A549 (cell line): ENCODE data around the gene MPP2. TPM values are rescaled to one million over a fixed set of nuclear protein-coding genes. Genes with fewer than 3 reads are reported as not detected.

Experiments used
- ATAC-seq, 2 experiments: fragments of 200-7000 bp in 1 of 2; fragments of >200 bp in 1 of 2; cut with Nextera tagmentation in 1 of 2; cut with Tn5 transposase in 1 of 2; 3 replicates each; pipeline versions ENCODE4 v1.8.0 to v1.9.1; 2018 to 2020; ENCODE audit warnings: mild to moderate bottlenecking in 1 of 2, moderate library complexity in 1 of 2
- CTCF ChIA-PET: fragments of 300-600 bp; sonication (Branson Sonifier 250); formaldehyde crosslinking; extraction: SDS; loops from one replicate; lab custom pipeline; 2021; ENCODE audit warnings: antibody characterized with exemption, inconsistent platforms; lab: Yijun Ruan, JAX
- POLR2A ChIA-PET: fragments of 350-600 bp; formaldehyde crosslinking; extraction: SDS; loops from one replicate; lab custom pipeline; 2021; ENCODE audit warnings: antibody characterized with exemption, inconsistent platforms; lab: Yijun Ruan, JAX
- DNase-seq, 2 experiments: peaks; one replicate each; pipeline versions ENCODE4 v3.0.0 to v3.0.0-alpha.2; 2011 to 2016; ENCODE audit warnings: low read depth in 1 of 2, low spot score in 1 of 2
- FAIRE-seq: peaks from 2 replicates; lab custom pipeline; 2011; peaks lifted over from hg19 to GRCh38; lab: Jason Lieb, UNC
- H3K27ac ChIP-seq, 2 experiments: fragments of >200 bp; sonication (Bioruptor Twin); formaldehyde crosslinking; 3 replicates each; pipeline ENCODE4 v1.5.1; 2016 to 2017
- H3K4me1 ChIP-seq: fragments of >200 bp; sonication (Bioruptor Twin); formaldehyde crosslinking; 3 replicates; pipeline ENCODE4 v1.6.1; 2016
- H3K4me2 ChIP-seq: fragments of >200 bp; sonication (Bioruptor Twin); formaldehyde crosslinking; 3 replicates; pipeline ENCODE4 v1.6.1; 2016
- H3K4me3 ChIP-seq: fragments of >200 bp; sonication (Bioruptor Twin); formaldehyde crosslinking; 3 replicates; pipeline ENCODE4 v1.5.1; 2016
- H3K9me3 ChIP-seq: fragments of >200 bp; sonication (Bioruptor Twin); formaldehyde crosslinking; 3 replicates; pipeline ENCODE4 v1.6.1; 2016
- CHD4 ChIP-seq: fragments of 200-600 bp; sonication (generic); IDR thresholded peaks from 2 replicates; pipeline ENCODE4 v1.6.1; 2016; ENCODE audit warnings: antibody characterized with exemption, mild to moderate bottlenecking, borderline replicate concordance
- EHMT2 ChIP-seq: fragments of 200-600 bp; sonication (generic); IDR thresholded peaks from 2 replicates; pipeline ENCODE4 v1.6.1; 2016; ENCODE audit warnings: antibody characterized with exemption, low read depth, mild to moderate bottlenecking, moderate library complexity
- ESRRA ChIP-seq: fragments of 150-350 bp; IDR thresholded peaks from 2 replicates; pipeline ENCODE4 v1.6.1; 2014; ENCODE audit warnings: mild to moderate bottlenecking, low read length, borderline replicate concordance
- FOSB ChIP-seq: fragments of 250-450 bp; sonication (Bioruptor Pico); IDR thresholded peaks from 2 replicates; pipeline ENCODE4 v1.5.0; 2020; ENCODE audit warnings: mild to moderate bottlenecking, moderate library complexity
- FOSL2 ChIP-seq, 2 experiments: fragments of 450-650 bp in 1 of 2; fragments of >200 bp in 1 of 2; sonication (Bioruptor Twin) in 1 of 2; formaldehyde crosslinking; IDR thresholded peaks; 2 replicates each; pipeline versions ENCODE4 v1.5.0 to v1.6.1; 2016 to 2020; ENCODE audit warnings: mild to moderate bottlenecking in 1 of 2, moderate library complexity in 1 of 2
- FOXS1 ChIP-seq: fragments of 250-450 bp; sonication (Bioruptor Pico); IDR thresholded peaks from 2 replicates; pipeline ENCODE4 v1.5.0; 2020; ENCODE audit warnings: mild to moderate bottlenecking, moderate library complexity
- GATA3 ChIP-seq: IDR thresholded peaks from 2 replicates; pipeline ENCODE4 v1.6.1; 2012; ENCODE audit warnings: borderline replicate concordance
- JUNB ChIP-seq: fragments of >200 bp; sonication (Bioruptor Twin); formaldehyde crosslinking; IDR thresholded peaks from 2 replicates; pipeline ENCODE4 v1.6.1; 2016
- MYC ChIP-seq: IDR thresholded peaks from 2 replicates; pipeline ENCODE4 v1.6.1; 2012; ENCODE audit warnings: mild to moderate bottlenecking, inconsistent platforms, low read length, improper control_type of control experiment, borderline replicate concordance
- NFE2L2 ChIP-seq: fragments of 150-350 bp; conservative IDR thresholded peaks from 2 replicates; pipeline ENCODE4 v1.6.1; 2014; ENCODE audit warnings: low read length
- NR3C1 ChIP-seq: fragments of >200 bp; sonication (Bioruptor Twin); formaldehyde crosslinking; IDR thresholded peaks from 3 replicates; pipeline ENCODE4 v1.6.1; 2017
- RAD21 ChIP-seq, 2 experiments: fragments of >200 bp in 1 of 2; sonication (Bioruptor Twin) in 1 of 2; formaldehyde crosslinking in 1 of 2; IDR thresholded peaks in 1 of 2; conservative IDR thresholded peaks in 1 of 2; 2 replicates in 1 of 2; 3 replicates in 1 of 2; pipeline ENCODE4 v1.6.1; 2012 to 2018; ENCODE audit warnings: inconsistent platforms in 1 of 2
- RARB ChIP-seq: fragments of 250-450 bp; sonication (Bioruptor Pico); IDR thresholded peaks from 2 replicates; pipeline ENCODE4 v1.8.0; 2021; ENCODE audit warnings: mild to moderate bottlenecking, moderate library complexity
- SMC3 ChIP-seq: fragments of >200 bp; sonication (Bioruptor Twin); formaldehyde crosslinking; IDR thresholded peaks from 3 replicates; pipeline ENCODE4 v1.6.1; 2018; ENCODE audit warnings: inconsistent platforms
- TFCP2L1 ChIP-seq: fragments of 250-450 bp; sonication (Bioruptor Pico); IDR thresholded peaks from 2 replicates; pipeline ENCODE4 v1.5.0; 2021; ENCODE audit warnings: mild to moderate bottlenecking
- TP53 ChIP-seq: fragments of 250-450 bp; sonication (Bioruptor Pico); IDR thresholded peaks from 2 replicates; pipeline ENCODE4 v1.5.0; 2021; ENCODE audit warnings: mild to moderate bottlenecking, moderate library complexity
- ZC3H11A ChIP-seq: fragments of 450-650 bp; IDR thresholded peaks from 2 replicates; pipeline ENCODE4 v1.6.1; 2014; ENCODE audit warnings: antibody characterized with exemption, mild to moderate bottlenecking
- ZSCAN20 ChIP-seq: fragments of 250-450 bp; sonication (Bioruptor Pico); IDR thresholded peaks from 2 replicates; pipeline ENCODE4 v1.8.0; 2022; ENCODE audit warnings: mild to moderate bottlenecking, moderate library complexity
- WGBS: methylation state at CpG from one replicate; pipeline ENCODE4 v1.1.6; 2017; ENCODE audit errors: missing lambda C conversion rate; 5-methylcytosine and 5-hydroxymethylcytosine counted together
- polyA plus RNA-seq, 4 experiments: library from polyadenylated mRNA; depleted of rRNA in 3 of 4; stranded (reverse); fragments of >200 nt; fragmentation: RNase III in 1 of 4; extraction: RNeasy Plus Mini Kit Qiagen cat#74134 plus additional on column Dnase treatment in 1 of 4; gene quantifications; 2 replicates in 3 of 4; 3 replicates in 1 of 4; pipeline ENCODE4 v1.2.3, GENCODE V29; 2011 to 2017
- TF ChIP-seq, protein P1 (sequence below): fragments of 250-450 bp; sonication (Bioruptor Pico); IDR thresholded peaks from 2 replicates; pipeline ENCODE4 v1.5.0; 2021; ENCODE audit warnings: mild to moderate bottlenecking, moderate library complexity, borderline replicate concordance

The MPP2 gene
- polyA plus RNA-seq, 2 of the 4 experiments (the other 2 are of a cell fraction), result 3.8 to 4.2 TPM

GRCh38 chr17:43849116-43849515, 58.2 kb downstream of the MPP2 start:
- Histone ChIP-seq H3K4me3 (no peak overlapping the region), H3K9me3 (no peaks in the 10 kb centered on the region), H3K4me1 (peaks cover 6% of the 10 kb centered on the region; the same call in 2 of the 3 replicates), H3K27ac (no peak overlapping the region), H3K4me2 (no peak overlapping the region)
- FAIRE-seq (no peak), ATAC-seq (no peak), DNase-seq (no peak)
- POLR2A ChIA-PET, result no interaction called here
- CTCF ChIA-PET, result interaction anchor here (0.7 to 13.9 kb wide), 6 partner anchors 5 to 156 kb away, joined by 3 to 168 read pairs (median 56); partner anchors contain the start of genes CD300LG, CFAP97D1 and DUSP3
- WGBS, result 81% methylated on average over 8 of the region's 8 CpGs
- TF ChIP-seq ESRRA, result no peak
- TF ChIP-seq FOXS1 (CRISPR knock-in tag), result no peak

DNA sequence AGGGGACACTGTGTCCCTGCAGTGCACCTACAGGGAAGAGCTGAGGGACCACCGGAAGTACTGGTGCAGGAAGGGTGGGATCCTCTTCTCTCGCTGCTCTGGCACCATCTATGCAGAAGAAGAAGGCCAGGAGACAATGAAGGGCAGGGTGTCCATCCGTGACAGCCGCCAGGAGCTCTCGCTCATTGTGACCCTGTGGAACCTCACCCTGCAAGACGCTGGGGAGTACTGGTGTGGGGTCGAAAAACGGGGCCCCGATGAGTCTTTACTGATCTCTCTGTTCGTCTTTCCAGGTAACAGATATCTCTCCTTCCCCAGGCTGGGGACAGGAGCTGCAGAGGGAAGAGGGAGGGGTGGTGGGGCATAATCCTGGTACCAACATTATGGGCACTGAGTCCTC, 58.7 kb downstream of the MPP2 start:
- no peaks in the 10 kb centered on the region for H3K9me3 ChIP-seq
- DNase-seq (no peak), ATAC-seq (no peak), FAIRE-seq (no peak)
- peaks cover 6% of the 10 kb centered on the region; the same call in 2 of the 3 replicates for H3K4me1 ChIP-seq
- TF ChIP-seq JUNB, result no peak
- no peak for TF ChIP-seq GATA3
- TF ChIP-seq TFCP2L1 (CRISPR knock-in tag), result no peak
- TF ChIP-seq FOSL2 (IDR thresholded peaks at IDR 0.05), result no peak
- TF ChIP-seq FOSL2 (CRISPR knock-in tag; IDR thresholded peaks at IDR 0.05), result no peak
- TF ChIP-seq RAD21 (conservative IDR thresholded peaks at IDR 0.05 in 1 of 2, IDR thresholded peaks at IDR 0.05 in 1 of 2), result no peak
- TF ChIP-seq CHD4, result no peak
- no peak for TF ChIP-seq NR3C1
- 78% methylated on average over 10 of the region's 10 CpGs for WGBS
- POLR2A ChIA-PET, result no interaction called here
- H3K4me3 ChIP-seq, result no peak overlapping the region
- H3K4me2 ChIP-seq, result no peak overlapping the region
- CTCF ChIA-PET, result interaction anchor here (0.5 to 10.8 kb wide), 7 partner anchors 7 to 331 kb away, joined by 3 to 168 read pairs (median 7); partner anchors contain the start of genes CFAP97D1 and DUSP3
- H3K27ac ChIP-seq, result no peak overlapping the region

- H3K4me3 ChIP-seq, result no peak within 1 kb of the TSS
- 58% methylated on average over 17 of the region's 17 CpGs for WGBS
- CTCF ChIA-PET, result interaction anchor here (0.6 to 10.8 kb wide), 41 partner anchors 9 to 292 kb away, joined by 3 to 168 read pairs (median 9); partner anchors contain the start of genes CFAP97D1 and DUSP3
- TF ChIP-seq JUNB (no peak), SMC3 (no peak), MYC (no peak), RARB (CRISPR knock-in tag) (no peak), CHD4 (no peak), FOSB (CRISPR knock-in tag) (no peak), TP53 (CRISPR knock-in tag) (no peak), ZC3H11A (no peak), ZSCAN20 (CRISPR knock-in tag) (no peak), EHMT2 (no peak), NFE2L2 (no peak), FOSL2 (IDR thresholded peaks at IDR 0.05) (no peak), FOSL2 (CRISPR knock-in tag; IDR thresholded peaks at IDR 0.05) (no peak)
- TF ChIP-seq, protein P1, sequence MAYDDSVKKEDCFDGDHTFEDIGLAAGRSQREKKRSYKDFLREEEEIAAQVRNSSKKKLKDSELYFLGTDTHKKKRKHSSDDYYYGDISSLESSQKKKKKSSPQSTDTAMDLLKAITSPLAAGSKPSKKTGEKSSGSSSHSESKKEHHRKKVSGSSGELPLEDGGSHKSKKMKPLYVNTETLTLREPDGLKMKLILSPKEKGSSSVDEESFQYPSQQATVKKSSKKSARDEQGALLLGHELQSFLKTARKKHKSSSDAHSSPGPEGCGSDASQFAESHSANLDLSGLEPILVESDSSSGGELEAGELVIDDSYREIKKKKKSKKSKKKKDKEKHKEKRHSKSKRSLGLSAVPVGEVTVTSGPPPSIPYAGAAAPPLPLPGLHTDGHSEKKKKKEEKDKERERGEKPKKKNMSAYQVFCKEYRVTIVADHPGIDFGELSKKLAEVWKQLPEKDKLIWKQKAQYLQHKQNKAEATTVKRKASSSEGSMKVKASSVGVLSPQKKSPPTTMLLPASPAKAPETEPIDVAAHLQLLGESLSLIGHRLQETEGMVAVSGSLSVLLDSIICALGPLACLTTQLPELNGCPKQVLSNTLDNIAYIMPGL, result no peak
- TF ChIP-seq, all 56 proteins: peak for 0
- peaks cover 12% of the 10 kb centered on the region for H3K4me1 ChIP-seq
- peak within 1 kb of the TSS in 1 of 2 experiments; percentile 62; a peak in 4 of 6 replicates for H3K27ac ChIP-seq
- POLR2A ChIA-PET, result interaction anchor here (1.3 to 1.8 kb wide), 2 partner anchors 68 to 80 kb away, joined by 3 to 16 read pairs; partner anchors contain the start of gene DUSP3
- H3K9me3 ChIP-seq, result no peaks in the 10 kb centered on the region
- DNase-seq (no peak), ATAC-seq (no peak), FAIRE-seq (no peak)
- H3K4me2 ChIP-seq, result peak within 1 kb of the TSS; percentile 16; the same call in 2 of the 3 replicates
Observed at GRCh38 chr17:43846963-43847371, 60.4 kb downstream of the MPP2 start, which contains the start of gene CD300LG. CD300LG (plus strand) TSS chr17:43847176; CDS start chr17:43847217, 41 bp downstream.
